Measurements from ENCODE around the gene FMNL2.

The FMNL2 gene

DNA sequence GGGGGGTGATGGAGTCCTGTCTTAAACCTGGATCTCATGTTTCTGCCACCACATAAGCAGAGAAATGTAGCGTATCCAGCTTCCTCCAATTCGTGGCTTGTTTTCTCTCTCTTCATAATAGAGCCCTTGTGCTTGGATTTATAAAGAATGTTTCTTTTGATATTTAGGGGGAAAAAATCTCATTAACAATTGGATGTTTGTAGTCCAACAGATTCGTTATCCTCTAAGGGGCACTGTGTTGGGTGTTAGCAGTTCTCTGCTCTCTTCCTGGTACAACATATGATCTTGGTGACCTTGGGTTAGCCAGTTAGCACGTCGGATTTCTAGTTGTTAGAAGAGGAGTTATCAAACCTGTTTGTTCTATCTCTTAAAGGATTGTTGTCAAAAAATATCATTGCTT is 127.8 kb downstream of the FMNL2 start:
- no peak for ATAC-seq (ENCODE audit: insufficient read depth, low read depth)
- H3K4me1 ChIP-seq (ENCODE audit: insufficient read depth, low read length), result no peaks in the 10 kb centered on the region
- H4K20me1 ChIP-seq (ENCODE audit: insufficient read depth, low read length), result no peaks in the 10 kb centered on the region
- no peak for TF ChIP-seq EZH2 (IDR thresholded peaks at IDR 0.05; ENCODE audit: borderline replicate concordance, low read depth, low read length, severe bottlenecking)
- TF ChIP-seq, protein P1, sequence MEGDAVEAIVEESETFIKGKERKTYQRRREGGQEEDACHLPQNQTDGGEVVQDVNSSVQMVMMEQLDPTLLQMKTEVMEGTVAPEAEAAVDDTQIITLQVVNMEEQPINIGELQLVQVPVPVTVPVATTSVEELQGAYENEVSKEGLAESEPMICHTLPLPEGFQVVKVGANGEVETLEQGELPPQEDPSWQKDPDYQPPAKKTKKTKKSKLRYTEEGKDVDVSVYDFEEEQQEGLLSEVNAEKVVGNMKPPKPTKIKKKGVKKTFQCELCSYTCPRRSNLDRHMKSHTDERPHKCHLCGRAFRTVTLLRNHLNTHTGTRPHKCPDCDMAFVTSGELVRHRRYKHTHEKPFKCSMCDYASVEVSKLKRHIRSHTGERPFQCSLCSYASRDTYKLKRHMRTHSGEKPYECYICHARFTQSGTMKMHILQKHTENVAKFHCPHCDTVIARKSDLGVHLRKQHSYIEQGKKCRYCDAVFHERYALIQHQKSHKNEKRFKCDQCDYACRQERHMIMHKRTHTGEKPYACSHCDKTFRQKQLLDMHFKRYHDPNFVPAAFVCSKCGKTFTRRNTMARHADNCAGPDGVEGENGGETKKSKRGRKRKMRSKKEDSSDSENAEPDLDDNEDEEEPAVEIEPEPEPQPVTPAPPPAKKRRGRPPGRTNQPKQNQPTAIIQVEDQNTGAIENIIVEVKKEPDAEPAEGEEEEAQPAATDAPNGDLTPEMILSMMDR (IDR thresholded peaks at IDR 0.05; ENCODE audit: borderline replicate concordance, extremely low read depth, low read length, poor library complexity, severe bottlenecking), result no peak
- H3K27me3 ChIP-seq (ENCODE audit: insufficient read depth, low read length, poor library complexity), result peaks cover 3% of the 10 kb centered on the region
- H3K9me3 ChIP-seq (ENCODE audit: insufficient read depth, low read length, severe bottlenecking), result no peaks in the 10 kb centered on the region
- no peak overlapping the region for H3K27ac ChIP-seq (ENCODE audit: low read length)
- no peaks in the 10 kb centered on the region for H3K36me3 ChIP-seq (ENCODE audit: insufficient read depth, low read length)
- no peak overlapping the region for H2AFZ ChIP-seq (ENCODE audit: low read depth, low read length)
- H3K79me2 ChIP-seq (ENCODE audit: insufficient read depth, low read length), result no peaks in the 10 kb centered on the region
- no peak overlapping the region for H3K4me3 ChIP-seq (ENCODE audit: low read depth in 1 of 2, low read length in 2 of 2)
- no peak for DNase-seq
- H3K4me2 ChIP-seq (ENCODE audit: insufficient read depth, low read length), result no peak overlapping the region
- H3K9ac ChIP-seq (ENCODE audit: low read depth, low read length), result no peak overlapping the region

DNA sequence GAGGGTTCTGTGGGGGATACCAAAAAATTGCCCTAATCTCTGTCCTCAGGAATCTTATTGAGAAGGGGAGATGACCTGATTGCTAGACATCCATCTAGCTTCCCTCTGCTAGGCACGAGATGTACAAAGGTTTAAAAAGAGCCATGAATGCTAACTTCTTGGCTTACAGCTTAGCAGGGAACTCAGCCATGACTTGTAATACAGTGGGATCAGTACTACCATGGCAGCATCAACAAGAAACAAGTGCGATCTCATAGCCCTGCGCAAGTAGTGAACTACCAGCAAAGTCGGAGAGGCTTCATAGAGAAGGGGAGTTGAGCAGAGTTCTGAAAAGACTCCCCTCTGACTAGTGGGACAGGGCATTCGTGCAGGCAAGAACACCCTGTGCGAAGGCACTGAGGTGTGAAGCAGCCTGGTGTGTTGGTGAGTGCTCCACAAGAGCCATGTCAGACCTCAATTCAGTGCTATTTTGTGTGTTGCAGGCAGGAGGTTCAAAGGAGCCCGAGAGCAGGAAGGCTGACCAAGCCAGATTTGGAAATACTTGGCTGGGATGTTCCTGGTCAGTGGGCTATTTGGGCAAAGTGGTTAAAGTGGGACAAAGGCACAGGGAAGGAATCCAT is 130.0 kb downstream of the FMNL2 start:
- TF ChIP-seq, protein P1 (IDR thresholded peaks at IDR 0.05; ENCODE audit: borderline replicate concordance, extremely low read depth, low read length, poor library complexity, severe bottlenecking), result no peak
- no peak for TF ChIP-seq EZH2 (IDR thresholded peaks at IDR 0.05; ENCODE audit: borderline replicate concordance, low read depth, low read length, severe bottlenecking)
- H3K9ac ChIP-seq (ENCODE audit: low read depth, low read length), result no peak overlapping the region
- DNase-seq (no peak), ATAC-seq (ENCODE audit: insufficient read depth, low read depth) (no peak)
- H3K27ac ChIP-seq (ENCODE audit: low read length), result no peak overlapping the region
- no peaks in the 10 kb centered on the region for H4K20me1 ChIP-seq (ENCODE audit: insufficient read depth, low read length)
- no peaks in the 10 kb centered on the region for H3K79me2 ChIP-seq (ENCODE audit: insufficient read depth, low read length)
- H3K4me1 ChIP-seq (ENCODE audit: insufficient read depth, low read length), result no peaks in the 10 kb centered on the region
- H2AFZ ChIP-seq (ENCODE audit: low read depth, low read length), result no peak overlapping the region
- H3K36me3 ChIP-seq (ENCODE audit: insufficient read depth, low read length), result no peaks in the 10 kb centered on the region
- H3K4me3 ChIP-seq (ENCODE audit: low read depth in 1 of 2, low read length in 2 of 2), result no peak overlapping the region
- H3K9me3 ChIP-seq (ENCODE audit: insufficient read depth, low read length, severe bottlenecking), result no peaks in the 10 kb centered on the region
- H3K4me2 ChIP-seq (ENCODE audit: insufficient read depth, low read length), result no peak overlapping the region
- peaks cover 3% of the 10 kb centered on the region for H3K27me3 ChIP-seq (ENCODE audit: insufficient read depth, low read length, poor library complexity)

DNA sequence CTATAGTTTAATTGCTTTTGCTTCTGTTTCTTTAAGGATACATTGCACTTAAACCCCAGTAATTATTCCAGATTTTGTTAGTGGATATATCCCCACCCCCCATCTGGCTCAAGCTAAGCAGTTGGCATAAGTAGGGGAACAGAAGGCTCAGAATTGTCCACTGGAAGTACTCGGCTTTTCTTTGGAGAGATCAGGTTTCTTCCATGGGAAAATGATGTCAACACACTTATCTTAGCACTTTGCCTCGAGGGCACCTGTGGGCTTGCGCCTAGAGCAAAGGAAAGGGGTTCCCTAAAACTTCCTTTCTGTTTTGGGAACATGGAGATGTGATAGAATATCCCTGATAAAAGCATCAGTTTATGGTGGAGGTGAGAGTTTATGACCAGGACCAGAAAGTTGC is 130.6 kb downstream of the FMNL2 start:
- H3K9ac ChIP-seq (ENCODE audit: low read depth, low read length), result no peak overlapping the region
- H3K27me3 ChIP-seq (ENCODE audit: insufficient read depth, low read length, poor library complexity), result peaks cover 3% of the 10 kb centered on the region
- no peaks in the 10 kb centered on the region for H3K36me3 ChIP-seq (ENCODE audit: insufficient read depth, low read length)
- H2AFZ ChIP-seq (ENCODE audit: low read depth, low read length), result no peak overlapping the region
- H3K9me3 ChIP-seq (ENCODE audit: insufficient read depth, low read length, severe bottlenecking), result no peaks in the 10 kb centered on the region
- H3K4me3 ChIP-seq (ENCODE audit: low read depth in 1 of 2, low read length in 2 of 2), result no peak overlapping the region
- ATAC-seq (ENCODE audit: insufficient read depth, low read depth) (no peak), DNase-seq (no peak)
- H4K20me1 ChIP-seq (ENCODE audit: insufficient read depth, low read length), result no peaks in the 10 kb centered on the region
- H3K4me1 ChIP-seq (ENCODE audit: insufficient read depth, low read length), result no peaks in the 10 kb centered on the region
- TF ChIP-seq, protein P1 (IDR thresholded peaks at IDR 0.05; ENCODE audit: borderline replicate concordance, extremely low read depth, low read length, poor library complexity, severe bottlenecking), result no peak
- no peak for TF ChIP-seq EZH2 (IDR thresholded peaks at IDR 0.05; ENCODE audit: borderline replicate concordance, low read depth, low read length, severe bottlenecking)
- H3K4me2 ChIP-seq (ENCODE audit: insufficient read depth, low read length), result no peak overlapping the region
- H3K79me2 ChIP-seq (ENCODE audit: insufficient read depth, low read length), result no peaks in the 10 kb centered on the region
- no peak overlapping the region for H3K27ac ChIP-seq (ENCODE audit: low read length)
